Effector memory CD4-positive, alpha-beta T cell (primary cell): ENCODE results near the gene ZC2HC1B.

Experiments used
- DNase-seq, 3 donors: peaks; one replicate each; pipeline ENCODE4 v3.0.0-alpha.2; 2020
- H3K27ac ChIP-seq: 2 replicates; pipeline ENCODE4 v1.7.0; 2013; ENCODE audit warnings: mild to moderate bottlenecking, low read length, moderate library complexity; ENCODE audit not compliant: insufficient read depth, poor library complexity, severe bottlenecking
- H3K27me3 ChIP-seq: replicated peaks from 2 replicates; pipeline ENCODE4 v1.7.0; 2013; ENCODE audit warnings: mild to moderate bottlenecking, low read length; ENCODE audit not compliant: insufficient read depth, control insufficient read depth, poor library complexity, severe bottlenecking
- H3K36me3 ChIP-seq: 2 replicates; pipeline ENCODE4 v1.7.0; 2013; ENCODE audit warnings: mild to moderate bottlenecking, low read length, moderate library complexity; ENCODE audit not compliant: control insufficient read depth, insufficient read depth
- H3K4me1 ChIP-seq: 2 replicates; pipeline ENCODE4 v1.7.0; 2013; ENCODE audit warnings: low read length, mild to moderate bottlenecking; ENCODE audit not compliant: control insufficient read depth, insufficient read depth, poor library complexity, severe bottlenecking
- H3K4me3 ChIP-seq: 2 replicates; pipeline ENCODE4 v1.7.0; 2013; ENCODE audit warnings: low read length, low read depth, mild to moderate bottlenecking; ENCODE audit not compliant: insufficient read depth, poor library complexity, severe bottlenecking
- H3K9me3 ChIP-seq: 2 replicates; pipeline ENCODE4 v1.7.0; 2013; ENCODE audit warnings: mild to moderate bottlenecking, low read length, moderate library complexity; ENCODE audit not compliant: control insufficient read depth

The ZC2HC1B gene

DNA sequence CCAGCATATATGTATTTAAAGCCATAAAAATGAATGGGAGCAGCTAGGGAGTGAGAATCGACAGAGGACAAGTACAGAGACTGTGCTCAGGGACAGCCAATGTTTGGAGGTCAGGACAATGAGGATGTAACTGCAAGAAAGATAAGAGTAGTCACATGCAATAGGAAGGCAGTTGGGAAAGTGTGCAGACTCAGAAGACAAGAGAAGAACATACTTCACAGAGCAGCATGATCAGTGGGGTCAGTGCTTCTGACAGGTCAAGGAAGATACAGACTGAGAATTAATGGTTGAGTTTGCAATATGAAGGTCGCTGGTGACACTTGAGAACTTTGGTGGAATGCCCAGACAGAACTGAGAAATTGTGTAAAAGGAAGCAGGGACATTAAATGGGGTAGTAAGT lies 118.7 kb downstream of the ZC2HC1B start:
- H3K27ac ChIP-seq = no peak overlapping the region
- DNase-seq = no peak
- no peaks in the 10 kb centered on the region for H3K36me3 ChIP-seq
- H3K4me3 ChIP-seq = no peak overlapping the region
- no peaks in the 10 kb centered on the region for H3K9me3 ChIP-seq
- no peaks in the 10 kb centered on the region for H3K4me1 ChIP-seq
- H3K27me3 ChIP-seq = no peaks in the 10 kb centered on the region

DNA sequence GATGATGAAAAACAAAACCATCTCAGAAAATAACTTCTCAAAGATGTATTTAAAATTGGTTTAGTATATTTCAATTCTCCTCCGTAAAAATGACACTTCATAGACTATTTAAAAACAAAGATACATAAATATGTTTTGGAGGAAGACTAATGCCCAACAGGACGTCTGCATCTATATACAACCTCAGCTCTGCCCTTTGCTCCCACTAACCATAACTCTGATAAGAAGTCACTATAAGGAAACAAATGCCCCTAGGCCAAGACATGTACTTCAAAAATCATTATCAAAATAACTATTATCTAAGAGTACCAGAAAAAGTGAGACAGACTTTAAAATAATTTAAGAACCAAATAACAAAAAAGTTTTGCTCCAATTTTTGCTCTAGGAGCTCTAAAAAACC lies 120.4 kb downstream of the ZC2HC1B start:
- no peaks in the 10 kb centered on the region for H3K4me1 ChIP-seq
- DNase-seq = no peak
- no peaks in the 10 kb centered on the region for H3K36me3 ChIP-seq
- no peak overlapping the region for H3K27ac ChIP-seq
- H3K9me3 ChIP-seq = no peaks in the 10 kb centered on the region
- no peak overlapping the region for H3K4me3 ChIP-seq
- H3K27me3 ChIP-seq = no peaks in the 10 kb centered on the region

DNA sequence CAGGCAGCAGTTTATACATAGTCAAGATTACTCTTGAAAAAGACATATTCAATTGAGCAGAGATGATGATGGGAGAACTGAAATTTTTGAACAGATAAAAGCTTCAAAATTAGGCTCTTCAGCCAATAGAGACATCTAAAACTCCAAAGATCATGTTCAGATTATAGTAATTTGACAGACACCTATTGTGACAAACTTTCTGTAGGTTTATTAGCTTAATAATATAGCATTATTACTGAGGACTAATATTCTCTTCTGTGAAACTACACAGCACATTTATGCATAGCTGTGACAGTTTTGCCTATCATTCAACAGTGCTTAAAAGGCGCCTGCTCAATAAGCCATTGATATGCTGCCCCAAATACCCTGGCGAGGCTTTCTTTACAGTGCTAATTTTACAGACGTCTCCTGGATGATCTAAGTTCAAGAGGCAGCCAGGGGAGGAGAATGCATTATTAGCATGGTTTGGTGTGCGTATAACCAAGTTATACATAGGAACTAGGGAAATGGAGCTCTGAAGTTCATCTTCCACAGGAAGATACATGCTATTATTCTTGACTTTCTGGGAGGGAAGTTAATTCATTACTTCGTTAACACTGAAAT lies 122.3 kb downstream of the ZC2HC1B start:
- Histone ChIP-seq H3K4me3 (no peak overlapping the region), H3K27ac (no peak overlapping the region), H3K4me1 (no peaks in the 10 kb centered on the region), H3K36me3 (no peaks in the 10 kb centered on the region), H3K27me3 (no peaks in the 10 kb centered on the region), H3K9me3 (no peaks in the 10 kb centered on the region)
- DNase-seq = no peak
